Smooth muscle cell of the umbilical artery (primary cell): ENCODE measurements around the gene OR10V1. TPM values are rescaled to one million over a fixed set of nuclear protein-coding genes. Genes with fewer than 3 reads are reported as not detected.

Experiments
- total RNA-seq: library from RNA; depleted of rRNA; stranded (reverse); fragments of >200 nt; gene quantifications from 2 replicates; pipeline ENCODE4 v1.2.3, GENCODE V29; 2014

Gene OR10V1
- not detected in 2 replicates for total RNA-seq

GRCh38 chr11:59713745-59714144 is at the start of gene OR10V1:
Gene OR10V1, minus strand, starts transcription at chr11:59713845. Its CDS starts 0 bp downstream, at chr11:59713845.

GRCh38 chr11:59754859-59755700 is 41.4 kb upstream of the OR10V1 start, which contains the start of gene STX3:
Gene STX3, plus strand, starts transcription at chr11:59755376. Its CDS starts 230 bp downstream, at chr11:59755606.

GRCh38 chr11:59668950-59669610 is 44.6 kb downstream of the OR10V1 start, which contains the start of gene PATL1:
Gene PATL1, minus strand, starts transcription at chr11:59669037. Its CDS starts 142 bp downstream, at chr11:59668895.

Other genes starting within 250 kb of the OR10V1 start
- not detected in 2 replicates for gene OR4D10, start 240.5 kb downstream of the OR10V1 start, total RNA-seq
- not detected in 2 replicates for gene OR4D11, start 210.3 kb downstream of the OR10V1 start, total RNA-seq
- not detected in 2 replicates for gene OR4D9, start 202.3 kb downstream of the OR10V1 start, total RNA-seq
- gene OSBP, start 98.1 kb downstream of the OR10V1 start, total RNA-seq = 43.4 and 64.6 TPM in 2 replicates
- gene PATL1, start 44.8 kb downstream of the OR10V1 start, total RNA-seq = 6.8 and 11.9 TPM in 2 replicates
- 22.0 and 34.0 TPM in 2 replicates for gene STX3, start 41.5 kb upstream of the OR10V1 start, total RNA-seq
- 24.2 and 27.3 TPM in 2 replicates for gene MRPL16, start 96.9 kb upstream of the OR10V1 start, total RNA-seq
- not detected in 2 replicates for gene CBLIF, start 131.7 kb upstream of the OR10V1 start, total RNA-seq
- gene TCN1, start 152.6 kb upstream of the OR10V1 start, total RNA-seq = not detected in 2 replicates
- gene OOSP3, start 164.9 kb upstream of the OR10V1 start, total RNA-seq = not detected in 2 replicates
- gene OOSP1, start 224.6 kb upstream of the OR10V1 start, total RNA-seq = not detected in 2 replicates